SK-N-SH (cell line): Measurements from ENCODE around the gene PPAN. TPM values are rescaled to one million over a fixed set of nuclear protein-coding genes. Genes with fewer than 3 reads are reported as not detected.

Experiments
- EP300 ChIP-seq, 2 experiments: IDR thresholded peaks; 2 replicates each; pipeline versions ENCODE4 v1.4.0 to v1.6.1; 2012; ENCODE audit warnings: borderline replicate concordance in 1 of 2, low read depth in 1 of 2, low read length in 1 of 2
- NRF1 ChIP-seq: IDR thresholded peaks from 2 replicates; pipeline ENCODE4 v1.6.1; 2012; ENCODE audit warnings: low read depth, mild to moderate bottlenecking, low read length
- RFX5 ChIP-seq: IDR thresholded peaks from 2 replicates; pipeline ENCODE4 v1.6.1; 2012; ENCODE audit warnings: mild to moderate bottlenecking, improper control_type of control experiment, low read length
- TCF12 ChIP-seq: IDR thresholded peaks from 2 replicates; pipeline ENCODE4 v1.4.0; 2012
- polyA plus RNA-seq, 3 experiments: library from polyadenylated mRNA; depleted of rRNA; stranded (reverse); fragments of >200 nt; gene quantifications; 2 replicates each; pipeline ENCODE4 v1.2.3, GENCODE V29; 2012
- TF ChIP-seq, protein P1 (sequence below): IDR thresholded peaks from 2 replicates; pipeline ENCODE4 v1.4.0; 2012; ENCODE audit warnings: low read depth, borderline replicate concordance
- TF ChIP-seq, protein P2 (sequence below): fragments of 200-600 bp; sonication (generic); IDR thresholded peaks from 2 replicates; pipeline ENCODE4 v1.6.1; 2017; ENCODE audit warnings: antibody characterized with exemption, mild to moderate bottlenecking, moderate library complexity
- TF ChIP-seq, protein P3 (sequence below): IDR thresholded peaks from 2 replicates; pipeline ENCODE4 v1.6.1; 2012; ENCODE audit warnings: mild to moderate bottlenecking, low read depth, low read length, moderate library complexity
- TF ChIP-seq, protein P4 (sequence below): fragments of 150-350 bp; IDR thresholded peaks from 2 replicates; pipeline ENCODE4 v1.6.1; 2016; ENCODE audit warnings: mild to moderate bottlenecking, low read depth, low read length
- TF ChIP-seq, protein P5 (sequence below): IDR thresholded peaks from 2 replicates; pipeline ENCODE4; 2012

Gene PPAN
- polyA plus RNA-seq, 1 of the 3 experiments (the other 2 are of a cell fraction): 75.6 TPM

DNA sequence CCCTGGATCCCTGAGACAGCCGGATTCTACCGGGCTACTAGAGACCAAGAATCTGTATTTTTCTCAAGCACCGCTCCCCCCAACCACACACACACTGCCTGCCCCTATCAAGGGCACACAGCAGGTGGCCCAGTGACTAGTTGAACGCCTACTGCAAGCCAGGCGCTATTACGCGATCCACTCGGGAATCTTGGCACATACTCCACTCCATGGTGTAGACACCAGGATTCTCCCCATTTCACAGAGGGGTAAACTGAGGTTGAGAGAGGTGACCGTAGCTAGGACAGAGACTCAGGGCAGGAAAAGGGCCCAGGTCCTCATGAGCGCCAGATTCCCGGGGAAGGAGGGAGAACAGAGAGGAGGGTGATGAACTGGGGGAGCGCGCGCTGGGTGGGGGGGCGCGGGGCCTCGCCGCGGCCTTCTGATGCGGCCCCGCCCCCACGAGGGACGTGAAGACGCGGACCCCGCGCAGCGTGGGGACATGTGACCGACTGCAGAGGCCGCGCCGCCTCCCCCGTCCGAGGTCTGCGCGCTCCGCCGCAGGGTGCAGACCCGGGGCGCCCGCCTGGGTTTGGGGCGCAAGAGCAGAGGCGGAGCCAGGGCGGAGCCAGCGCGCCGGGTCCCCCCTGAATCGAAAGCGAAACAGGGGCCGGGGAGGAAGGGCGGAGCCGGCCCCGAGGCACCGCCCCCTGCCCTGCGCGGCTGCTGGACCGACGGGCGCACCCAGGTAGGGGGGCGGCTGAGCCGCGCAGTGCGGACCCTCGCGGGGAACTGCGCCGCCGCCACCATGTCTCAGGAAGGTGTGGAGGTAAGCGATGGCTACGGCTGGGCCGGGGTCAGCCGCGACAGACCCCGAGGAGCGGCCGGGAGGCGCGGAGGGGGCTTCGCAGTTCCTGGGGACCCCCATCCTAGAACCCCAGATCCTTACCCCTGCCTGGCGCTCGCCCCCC, 20.2 kb upstream of the PPAN start, which contains the start of gene SHFL (continued):
- TF ChIP-seq, protein P1, sequence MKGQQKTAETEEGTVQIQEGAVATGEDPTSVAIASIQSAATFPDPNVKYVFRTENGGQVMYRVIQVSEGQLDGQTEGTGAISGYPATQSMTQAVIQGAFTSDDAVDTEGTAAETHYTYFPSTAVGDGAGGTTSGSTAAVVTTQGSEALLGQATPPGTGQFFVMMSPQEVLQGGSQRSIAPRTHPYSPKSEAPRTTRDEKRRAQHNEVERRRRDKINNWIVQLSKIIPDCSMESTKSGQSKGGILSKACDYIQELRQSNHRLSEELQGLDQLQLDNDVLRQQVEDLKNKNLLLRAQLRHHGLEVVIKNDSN: peak; percentile 73
- TF ChIP-seq EP300 (IDR thresholded peaks at IDR 0.05; ENCODE audit: borderline replicate concordance in 1 of 2, low read depth in 1 of 2, low read length in 1 of 2) (no peak), NRF1 (peak; percentile 19; the same call in 1 of the 2 replicates), RFX5 (no peak), TCF12 (no peak)
- TF ChIP-seq, protein P2, sequence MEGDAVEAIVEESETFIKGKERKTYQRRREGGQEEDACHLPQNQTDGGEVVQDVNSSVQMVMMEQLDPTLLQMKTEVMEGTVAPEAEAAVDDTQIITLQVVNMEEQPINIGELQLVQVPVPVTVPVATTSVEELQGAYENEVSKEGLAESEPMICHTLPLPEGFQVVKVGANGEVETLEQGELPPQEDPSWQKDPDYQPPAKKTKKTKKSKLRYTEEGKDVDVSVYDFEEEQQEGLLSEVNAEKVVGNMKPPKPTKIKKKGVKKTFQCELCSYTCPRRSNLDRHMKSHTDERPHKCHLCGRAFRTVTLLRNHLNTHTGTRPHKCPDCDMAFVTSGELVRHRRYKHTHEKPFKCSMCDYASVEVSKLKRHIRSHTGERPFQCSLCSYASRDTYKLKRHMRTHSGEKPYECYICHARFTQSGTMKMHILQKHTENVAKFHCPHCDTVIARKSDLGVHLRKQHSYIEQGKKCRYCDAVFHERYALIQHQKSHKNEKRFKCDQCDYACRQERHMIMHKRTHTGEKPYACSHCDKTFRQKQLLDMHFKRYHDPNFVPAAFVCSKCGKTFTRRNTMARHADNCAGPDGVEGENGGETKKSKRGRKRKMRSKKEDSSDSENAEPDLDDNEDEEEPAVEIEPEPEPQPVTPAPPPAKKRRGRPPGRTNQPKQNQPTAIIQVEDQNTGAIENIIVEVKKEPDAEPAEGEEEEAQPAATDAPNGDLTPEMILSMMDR: no peak
- TF ChIP-seq, protein P3, sequence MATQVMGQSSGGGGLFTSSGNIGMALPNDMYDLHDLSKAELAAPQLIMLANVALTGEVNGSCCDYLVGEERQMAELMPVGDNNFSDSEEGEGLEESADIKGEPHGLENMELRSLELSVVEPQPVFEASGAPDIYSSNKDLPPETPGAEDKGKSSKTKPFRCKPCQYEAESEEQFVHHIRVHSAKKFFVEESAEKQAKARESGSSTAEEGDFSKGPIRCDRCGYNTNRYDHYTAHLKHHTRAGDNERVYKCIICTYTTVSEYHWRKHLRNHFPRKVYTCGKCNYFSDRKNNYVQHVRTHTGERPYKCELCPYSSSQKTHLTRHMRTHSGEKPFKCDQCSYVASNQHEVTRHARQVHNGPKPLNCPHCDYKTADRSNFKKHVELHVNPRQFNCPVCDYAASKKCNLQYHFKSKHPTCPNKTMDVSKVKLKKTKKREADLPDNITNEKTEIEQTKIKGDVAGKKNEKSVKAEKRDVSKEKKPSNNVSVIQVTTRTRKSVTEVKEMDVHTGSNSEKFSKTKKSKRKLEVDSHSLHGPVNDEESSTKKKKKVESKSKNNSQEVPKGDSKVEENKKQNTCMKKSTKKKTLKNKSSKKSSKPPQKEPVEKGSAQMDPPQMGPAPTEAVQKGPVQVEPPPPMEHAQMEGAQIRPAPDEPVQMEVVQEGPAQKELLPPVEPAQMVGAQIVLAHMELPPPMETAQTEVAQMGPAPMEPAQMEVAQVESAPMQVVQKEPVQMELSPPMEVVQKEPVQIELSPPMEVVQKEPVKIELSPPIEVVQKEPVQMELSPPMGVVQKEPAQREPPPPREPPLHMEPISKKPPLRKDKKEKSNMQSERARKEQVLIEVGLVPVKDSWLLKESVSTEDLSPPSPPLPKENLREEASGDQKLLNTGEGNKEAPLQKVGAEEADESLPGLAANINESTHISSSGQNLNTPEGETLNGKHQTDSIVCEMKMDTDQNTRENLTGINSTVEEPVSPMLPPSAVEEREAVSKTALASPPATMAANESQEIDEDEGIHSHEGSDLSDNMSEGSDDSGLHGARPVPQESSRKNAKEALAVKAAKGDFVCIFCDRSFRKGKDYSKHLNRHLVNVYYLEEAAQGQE: no peak
- TF ChIP-seq, protein P4, sequence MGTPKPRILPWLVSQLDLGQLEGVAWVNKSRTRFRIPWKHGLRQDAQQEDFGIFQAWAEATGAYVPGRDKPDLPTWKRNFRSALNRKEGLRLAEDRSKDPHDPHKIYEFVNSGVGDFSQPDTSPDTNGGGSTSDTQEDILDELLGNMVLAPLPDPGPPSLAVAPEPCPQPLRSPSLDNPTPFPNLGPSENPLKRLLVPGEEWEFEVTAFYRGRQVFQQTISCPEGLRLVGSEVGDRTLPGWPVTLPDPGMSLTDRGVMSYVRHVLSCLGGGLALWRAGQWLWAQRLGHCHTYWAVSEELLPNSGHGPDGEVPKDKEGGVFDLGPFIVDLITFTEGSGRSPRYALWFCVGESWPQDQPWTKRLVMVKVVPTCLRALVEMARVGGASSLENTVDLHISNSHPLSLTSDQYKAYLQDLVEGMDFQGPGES: no peak
- TF ChIP-seq, protein P5, sequence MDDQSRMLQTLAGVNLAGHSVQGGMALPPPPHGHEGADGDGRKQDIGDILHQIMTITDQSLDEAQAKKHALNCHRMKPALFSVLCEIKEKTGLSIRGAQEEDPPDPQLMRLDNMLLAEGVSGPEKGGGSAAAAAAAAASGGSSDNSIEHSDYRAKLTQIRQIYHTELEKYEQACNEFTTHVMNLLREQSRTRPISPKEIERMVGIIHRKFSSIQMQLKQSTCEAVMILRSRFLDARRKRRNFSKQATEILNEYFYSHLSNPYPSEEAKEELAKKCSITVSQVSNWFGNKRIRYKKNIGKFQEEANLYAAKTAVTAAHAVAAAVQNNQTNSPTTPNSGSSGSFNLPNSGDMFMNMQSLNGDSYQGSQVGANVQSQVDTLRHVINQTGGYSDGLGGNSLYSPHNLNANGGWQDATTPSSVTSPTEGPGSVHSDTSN: no peak
